GM23248 (cell line): Measurements from ENCODE around the gene ZNF385B. TPM values are rescaled to one million over a fixed set of nuclear protein-coding genes. Genes with fewer than 3 reads are reported as not detected.
A peak's percentile ranks its signal among the peaks of the same experiment; 100 is the strongest.

ENCODE experiments used
- DNase-seq: peaks from one replicate; pipeline ENCODE4 v3.0.0-alpha.2; 2015
- H2AFZ ChIP-seq: fragments of 200-600 bp; sonication (generic); 2 replicates; pipeline ENCODE4 v1.6.1; 2016; ENCODE audit warnings: antibody characterized with exemption
- H3F3A ChIP-seq: fragments of 200-600 bp; sonication (generic); 2 replicates; pipeline ENCODE4 v1.6.1; 2016; ENCODE audit warnings: mild to moderate bottlenecking, antibody characterized with exemption, mixed run types; ENCODE audit not compliant: insufficient read depth
- H3K27ac ChIP-seq: fragments of 200-600 bp; sonication (generic); 2 replicates; pipeline ENCODE4 v1.5.1; 2016; ENCODE audit warnings: mild to moderate bottlenecking
- H3K27me3 ChIP-seq: fragments of 200-600 bp; sonication (generic); replicated peaks from 2 replicates; pipeline ENCODE4 v1.6.1; 2016; ENCODE audit warnings: mild to moderate bottlenecking; ENCODE audit not compliant: insufficient read depth
- H3K36me3 ChIP-seq: fragments of 200-600 bp; sonication (generic); 2 replicates; pipeline ENCODE4 v1.6.1; 2016; ENCODE audit warnings: low read depth, mild to moderate bottlenecking
- H3K4me1 ChIP-seq: fragments of 200-600 bp; sonication (generic); 2 replicates; pipeline ENCODE4 v1.6.1; 2016; ENCODE audit warnings: mild to moderate bottlenecking; ENCODE audit not compliant: insufficient read depth
- H3K4me2 ChIP-seq: fragments of 200-600 bp; sonication (generic); one replicate; pipeline ENCODE4 v1.6.1; 2016; ENCODE audit warnings: mild to moderate bottlenecking; ENCODE audit not compliant: unreplicated experiment
- H3K4me3 ChIP-seq: fragments of 200-600 bp; sonication (generic); 2 replicates; pipeline ENCODE4 v1.5.1; 2016; ENCODE audit warnings: mild to moderate bottlenecking
- H3K79me2 ChIP-seq: fragments of 200-600 bp; sonication (generic); 2 replicates; pipeline ENCODE4 v1.6.1; 2016; ENCODE audit warnings: mild to moderate bottlenecking; ENCODE audit not compliant: insufficient read depth
- H3K9ac ChIP-seq: fragments of 200-600 bp; sonication (generic); 2 replicates; pipeline ENCODE4 v1.6.1; 2016; ENCODE audit warnings: mild to moderate bottlenecking
- H3K9me2 ChIP-seq: fragments of 200-600 bp; sonication (generic); 2 replicates; pipeline ENCODE4 v1.6.1; 2016; ENCODE audit warnings: mixed run types, mild to moderate bottlenecking, moderate library complexity; ENCODE audit not compliant: insufficient read depth
- H3K9me3 ChIP-seq: fragments of 200-600 bp; sonication (generic); one replicate; pipeline ENCODE4 v1.6.1; 2017; ENCODE audit warnings: low read depth
- H4K20me1 ChIP-seq: fragments of 200-600 bp; sonication (generic); 2 replicates; pipeline ENCODE4 v1.6.0; 2016; ENCODE audit not compliant: insufficient read depth
- EZH2 ChIP-seq: fragments of 200-600 bp; sonication (generic); IDR thresholded peaks from 2 replicates; pipeline ENCODE4 v1.6.1; 2018; ENCODE audit warnings: antibody characterized with exemption, mild to moderate bottlenecking; ENCODE audit not compliant: insufficient read depth, poor library complexity, severe bottlenecking
- EZH2phosphoT487 ChIP-seq: fragments of 200-600 bp; sonication (generic); IDR thresholded peaks from 2 replicates; pipeline ENCODE4 v1.6.1; 2018; ENCODE audit warnings: antibody characterized with exemption, moderate library complexity, mild to moderate bottlenecking, low read depth; ENCODE audit not compliant: insufficient read depth
- WGBS, 2 experiments: methylation state at CpG; one replicate each; pipeline ENCODE4 v1.1.6; 2015 to 2017; ENCODE audit warnings: low lambda C conversion rate in 2 of 2, low coverage in 1 of 2; ENCODE audit errors: missing lambda C conversion rate in 2 of 2; 5-methylcytosine and 5-hydroxymethylcytosine counted together
- in situ Hi-C: fragments of 300-500 bp; cut with MboI; formaldehyde crosslinking; loops from 2 replicates; pipeline ENCODE4 v1.15.0; 2020
- polyA plus RNA-seq: library from polyadenylated mRNA; unstranded; fragments of >200 nt; fragmentation: Nextera tagmentation; extraction: Ambion mirVana; gene quantifications from 2 replicates; pipeline ENCODE4 v1.2.1, GENCODE V29; 2016
- total RNA-seq: library from RNA; depleted of rRNA; stranded (reverse); fragments of >200 nt; shearing (Covaris generic); gene quantifications from 2 replicates; pipeline ENCODE4 v1.2.3, GENCODE V29; 2014

Gene ZNF385B
- total and polyA plus RNA-seq, 2 experiments from 2014 or later, result 0.30 TPM; not detected in 1

DNA sequence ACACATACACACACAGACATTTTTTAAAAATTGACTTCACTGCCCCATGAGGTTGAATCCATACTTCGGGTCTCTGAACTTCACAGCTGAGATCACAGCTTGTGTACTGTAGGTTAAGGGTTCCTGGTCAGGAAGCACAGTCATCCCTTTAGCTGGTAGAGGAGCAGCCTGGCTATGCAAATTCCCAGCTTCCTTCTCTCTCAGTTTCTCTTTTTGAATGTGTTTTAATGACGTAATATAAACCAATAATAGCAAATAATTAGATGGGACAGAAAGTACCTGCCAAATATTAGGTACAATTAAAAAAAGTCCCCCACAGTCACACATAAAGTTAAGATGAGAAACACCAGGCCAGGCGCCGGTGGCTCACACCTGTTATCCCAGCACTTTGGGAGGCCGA is 178.7 kb downstream of the ZNF385B start:
- peaks cover 11% of the 10 kb centered on the region for H3F3A ChIP-seq
- DNase-seq, result no peak
- no peak overlapping the region for H3K4me3 ChIP-seq
- in situ Hi-C loops, result no loop called here
- TF ChIP-seq EZH2 (no peak), EZH2phosphoT487 (no peak)
- H3K9me2 ChIP-seq, result no peaks in the 10 kb centered on the region
- no peak overlapping the region for H3K9ac ChIP-seq
- H3K9me3 ChIP-seq, result no peaks in the 10 kb centered on the region
- WGBS, 2 experiments, result 85 to 86% methylated on average over 5 of the region's 5 CpGs
- no peaks in the 10 kb centered on the region for H3K36me3 ChIP-seq
- H3K4me1 ChIP-seq, result peaks cover 15% of the 10 kb centered on the region
- no peak overlapping the region for H2AFZ ChIP-seq
- no peak overlapping the region for H3K27ac ChIP-seq
- H3K79me2 ChIP-seq, result no peaks in the 10 kb centered on the region
- no peaks in the 10 kb centered on the region for H3K27me3 ChIP-seq
- H4K20me1 ChIP-seq, result no peaks in the 10 kb centered on the region
- no peak overlapping the region for H3K4me2 ChIP-seq

DNA sequence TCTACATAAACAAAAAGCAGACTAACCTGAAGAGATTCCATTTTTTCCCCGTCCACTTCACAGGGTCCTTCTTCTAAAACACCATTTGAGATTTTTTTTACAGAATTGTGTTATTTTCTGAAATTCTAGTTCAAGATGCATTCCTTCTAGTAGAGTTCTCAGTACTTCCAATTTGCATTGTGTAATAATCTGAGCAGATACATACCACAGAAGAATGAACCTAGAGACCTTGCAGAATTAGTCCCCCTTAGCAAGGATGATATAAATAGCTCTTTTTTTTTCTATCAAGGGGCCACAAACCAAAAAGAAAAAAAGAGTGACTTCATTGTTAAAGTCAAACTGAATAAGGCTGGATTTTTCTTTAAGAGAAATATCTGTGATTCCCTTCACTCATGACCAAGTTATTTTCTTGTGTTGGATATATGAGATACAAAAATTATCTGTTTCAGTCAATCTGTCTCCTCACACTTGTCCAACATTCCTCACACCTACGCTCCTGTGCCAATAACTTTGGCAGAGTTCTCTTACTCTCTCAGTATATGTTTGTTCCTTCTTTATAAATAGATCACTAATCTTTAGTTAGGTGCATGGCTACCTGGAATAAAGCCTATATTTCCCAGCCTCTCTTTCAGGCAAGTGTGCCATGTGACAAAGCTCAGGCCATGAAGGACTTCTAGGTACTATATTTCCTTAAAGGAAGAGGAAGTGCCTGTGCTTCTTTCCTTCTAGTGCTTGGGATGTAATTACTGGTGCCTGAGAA is 183.5 kb downstream of the ZNF385B start:
- no peak for DNase-seq
- Histone ChIP-seq H3F3A (0 out of 2 replicates have a peak, but pooled peaks cover 7% of the 10 kb centered on the region), H3K4me2 (no peak overlapping the region), H3K9me3 (no peaks in the 10 kb centered on the region), H3K27ac (no peak overlapping the region), H3K36me3 (no peaks in the 10 kb centered on the region), H3K9ac (no peak overlapping the region), H3K27me3 (no peaks in the 10 kb centered on the region), H2AFZ (peak overlapping the region; percentile 42; the same call in 1 of the 2 replicates), H3K4me3 (no peak overlapping the region), H3K9me2 (no peaks in the 10 kb centered on the region), H3K4me1 (peaks cover 11% of the 10 kb centered on the region), H4K20me1 (no peaks in the 10 kb centered on the region), H3K79me2 (no peaks in the 10 kb centered on the region)
- in situ Hi-C loops, result no loop called here
- TF ChIP-seq EZH2 (no peak), EZH2phosphoT487 (no peak)
- 77% methylated on average over 2 of the region's 2 CpGs for WGBS, 2 experiments

DNA sequence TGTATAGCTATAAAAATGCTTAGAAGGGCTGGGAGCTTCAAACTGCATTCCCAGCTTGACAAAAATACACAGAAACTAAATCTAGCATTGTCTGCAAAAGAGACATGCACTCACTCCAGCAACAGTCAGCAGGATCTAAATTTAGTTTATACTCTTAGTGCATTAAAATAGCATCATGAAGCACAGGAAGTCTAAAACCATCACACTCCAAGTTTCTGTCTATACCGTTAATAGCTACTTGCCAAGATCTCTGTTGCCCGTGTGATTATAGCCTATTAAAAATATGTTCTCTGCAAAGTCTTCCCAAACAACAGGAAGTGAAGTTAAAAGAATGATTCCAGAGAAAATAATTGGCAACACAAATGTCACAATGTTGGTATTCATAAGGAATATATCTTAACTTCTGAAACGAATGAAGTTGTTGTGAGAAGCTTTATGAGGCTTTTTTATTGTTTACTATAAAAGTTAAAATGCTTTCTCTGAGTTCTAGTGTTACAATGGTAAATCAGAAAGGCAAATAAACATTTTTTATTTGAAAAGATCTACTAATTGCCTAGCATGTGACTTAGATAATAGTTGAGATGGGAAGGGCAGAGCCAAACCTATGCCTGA is 184.2 kb downstream of the ZNF385B start:
- H3K27ac ChIP-seq, result no peak overlapping the region
- DNase-seq, result peak; percentile 24
- H3K79me2 ChIP-seq, result no peaks in the 10 kb centered on the region
- WGBS, 2 experiments, result 5 to 7% methylated on average over 3 of the region's 3 CpGs
- no peaks in the 10 kb centered on the region for H4K20me1 ChIP-seq
- no peaks in the 10 kb centered on the region for H3K9me2 ChIP-seq
- in situ Hi-C loops, result no loop called here
- H2AFZ ChIP-seq, result peak overlapping the region; percentile 42
- H3K27me3 ChIP-seq, result no peaks in the 10 kb centered on the region
- H3F3A ChIP-seq, result 0 out of 2 replicates have a peak, but pooled peaks cover 7% of the 10 kb centered on the region
- peaks cover 11% of the 10 kb centered on the region for H3K4me1 ChIP-seq
- H3K9me3 ChIP-seq, result no peaks in the 10 kb centered on the region
- H3K4me2 ChIP-seq, result peak overlapping the region; percentile 5
- no peaks in the 10 kb centered on the region for H3K36me3 ChIP-seq
- no peak for TF ChIP-seq EZH2phosphoT487
- TF ChIP-seq EZH2, result no peak
- no peak overlapping the region for H3K4me3 ChIP-seq
- H3K9ac ChIP-seq, result no peak overlapping the region

DNA sequence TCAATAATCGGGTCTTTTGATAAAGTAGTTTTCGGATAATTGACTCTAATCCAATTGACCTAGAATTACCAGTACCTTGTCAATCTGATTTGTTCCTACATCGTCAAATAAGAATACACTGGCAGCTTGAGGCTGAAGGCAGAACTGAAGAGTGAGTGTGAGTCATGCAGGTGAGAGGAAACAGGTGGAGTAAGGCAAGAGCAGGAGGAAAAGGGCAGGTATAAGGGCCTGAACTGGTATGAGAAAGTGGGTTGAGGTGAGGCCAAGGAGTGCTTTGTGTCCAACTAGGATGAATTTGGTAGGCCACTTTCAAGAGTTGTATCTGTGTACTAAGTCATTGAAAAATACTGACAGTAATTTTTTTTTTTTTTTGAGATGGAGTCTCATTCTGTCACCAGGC is 186.0 kb downstream of the ZNF385B start:
- no peak for DNase-seq
- H3K4me3 ChIP-seq, result no peak overlapping the region
- no peaks in the 10 kb centered on the region for H4K20me1 ChIP-seq
- no peaks in the 10 kb centered on the region for H3K9me3 ChIP-seq
- no peak overlapping the region for H3K9ac ChIP-seq
- no peak overlapping the region for H2AFZ ChIP-seq
- no peak overlapping the region for H3K27ac ChIP-seq
- no peak overlapping the region for H3K4me2 ChIP-seq
- in situ Hi-C loops, result no loop called here
- no peaks in the 10 kb centered on the region for H3K9me2 ChIP-seq
- 95 to 96% methylated on average over 3 of the region's 3 CpGs for WGBS, 2 experiments
- peaks cover 14% of the 10 kb centered on the region; the same call in 1 of the 2 replicates for H3F3A ChIP-seq
- no peaks in the 10 kb centered on the region for H3K79me2 ChIP-seq
- TF ChIP-seq EZH2phosphoT487 (no peak), EZH2 (no peak)
- no peaks in the 10 kb centered on the region for H3K27me3 ChIP-seq
- peaks cover 19% of the 10 kb centered on the region for H3K4me1 ChIP-seq
- no peaks in the 10 kb centered on the region for H3K36me3 ChIP-seq
